GM12874 (cell line): ENCODE measurements around the gene TGM5.

Source experiments
- CTCF ChIP-seq: IDR thresholded peaks from 2 replicates; pipeline ENCODE4 v1.5.1; 2011; ENCODE audit warnings: low read depth, mild to moderate bottlenecking, control low read depth, low read length, moderate library complexity; ENCODE audit not compliant: insufficient read depth

The TGM5 gene

GRCh38 chr15:43266834-43267233 lies at the start of gene TGM5:
TGM5 (minus strand) TSS chr15:43266928; CDS start chr15:43266849, 79 bp downstream.
- no peak for TF ChIP-seq CTCF

DNA sequence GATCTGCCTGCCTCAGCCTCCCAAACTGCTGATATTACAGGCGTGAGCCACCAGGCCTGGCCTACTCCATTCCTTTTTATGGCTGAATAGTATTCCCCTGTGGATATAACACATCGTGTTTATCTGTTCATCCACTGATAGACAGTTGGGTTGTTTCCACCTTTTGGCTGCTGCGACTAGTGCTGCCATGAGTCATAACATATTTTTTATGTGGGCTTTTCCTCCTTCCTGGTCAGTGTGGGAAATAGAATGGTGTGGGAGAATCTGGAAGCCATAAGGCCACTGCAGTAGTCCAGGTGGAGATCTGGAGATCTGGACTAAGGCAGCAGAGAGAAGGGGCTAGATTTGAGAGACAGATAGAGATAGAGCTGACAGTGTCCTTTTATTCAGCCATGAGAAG lies 47.4 kb upstream of the TGM5 start:
- no peak for TF ChIP-seq CTCF

GRCh38 chr15:43312378-43312777 lies 45.6 kb upstream of the TGM5 start:
- TF ChIP-seq CTCF, result no peak

DNA sequence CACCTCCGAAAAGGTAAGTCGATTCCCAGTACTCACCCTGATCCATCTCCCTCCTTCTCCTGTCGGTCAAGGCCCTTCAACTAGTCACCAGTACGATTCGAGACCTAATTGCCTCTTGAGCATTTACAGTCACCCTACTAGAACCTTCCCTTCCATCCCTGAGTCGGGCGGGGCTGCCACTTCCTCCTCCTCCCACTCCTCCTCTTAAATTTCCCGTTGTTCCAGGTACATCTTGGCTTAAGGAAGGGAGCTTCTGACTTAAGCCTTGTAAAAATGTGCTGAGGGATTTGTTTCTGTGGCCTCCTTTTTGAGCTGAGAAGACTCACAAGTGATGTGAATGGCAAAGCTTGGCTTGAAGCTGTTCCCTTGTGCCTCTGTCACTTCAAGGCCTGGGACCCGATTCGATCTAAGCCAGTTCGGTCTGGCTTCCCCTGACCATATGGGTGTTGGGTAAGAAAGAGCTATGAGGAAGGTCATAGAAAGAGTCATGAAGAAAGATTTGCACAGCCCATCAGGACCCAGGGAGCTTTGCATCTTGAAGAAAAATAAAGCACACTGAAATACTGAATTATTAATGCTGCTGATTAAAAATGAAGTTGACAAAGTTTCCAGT lies 35.6 kb upstream of the TGM5 start, which contains the start of gene TGM7:
TSS of gene TGM7 (minus strand) at position 51 of the 613 bp plus-strand sequence.
- no peak for TF ChIP-seq CTCF

DNA sequence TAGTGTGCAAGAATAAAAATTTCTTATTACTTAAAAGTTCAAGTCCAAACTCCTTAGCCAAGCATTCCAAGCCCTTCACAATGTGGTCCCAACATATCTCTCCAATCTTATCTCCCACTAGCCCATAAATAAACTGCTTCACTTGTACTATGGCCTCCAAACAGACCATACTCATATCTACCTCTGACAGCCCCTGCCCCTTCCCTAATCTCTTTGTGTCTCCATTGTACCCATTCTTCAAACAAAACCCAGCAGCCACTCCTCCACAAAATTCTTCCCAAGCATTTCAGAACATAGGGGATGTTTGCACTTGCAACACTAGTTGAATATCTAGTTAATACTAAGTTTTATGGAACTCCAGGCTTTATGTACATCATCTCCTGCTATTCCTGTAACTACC lies 33.2 kb upstream of the TGM5 start:
- no peak for TF ChIP-seq CTCF

DNA sequence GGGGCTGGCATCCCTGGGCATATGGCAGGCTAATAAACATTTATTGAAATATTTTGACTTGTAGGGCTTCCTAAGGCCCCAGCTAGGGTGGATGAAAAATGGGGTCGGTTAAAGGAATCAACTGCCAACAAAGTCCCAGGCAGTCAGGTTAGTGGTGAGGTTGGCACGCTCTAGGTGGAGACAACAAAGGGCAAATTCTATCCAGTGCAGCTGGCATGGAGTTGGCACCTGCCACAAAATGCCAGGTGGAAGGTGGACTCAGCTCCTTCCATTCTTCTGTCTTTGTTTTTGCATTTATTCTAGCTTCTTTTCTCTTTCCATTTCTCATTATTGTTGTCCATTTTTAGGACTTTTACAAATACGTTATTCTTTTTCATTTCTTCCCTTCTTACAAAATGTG lies 32.7 kb upstream of the TGM5 start:
- TF ChIP-seq CTCF, result no peak

GRCh38 chr15:43294091-43294706 lies 27.5 kb upstream of the TGM5 start:
- TF ChIP-seq CTCF, result no peak
